GM12891 (cell line): Measurements from ENCODE around the gene MPL. TPM values are rescaled to one million over a fixed set of nuclear protein-coding genes. Genes with fewer than 3 reads are reported as not detected.

Experiments used
- DNase-seq: peaks from one replicate; pipeline ENCODE4 v3.0.0; 2011; ENCODE audit warnings: low spot score; ENCODE audit not compliant: insufficient read length
- FAIRE-seq: peaks from 2 replicates; lab custom pipeline; 2011; peaks lifted over from hg19 to GRCh38; lab: Jason Lieb, UNC
- PAX5 ChIP-seq: IDR thresholded peaks from 2 replicates; pipeline ENCODE4 v1.6.1; 2011; ENCODE audit warnings: low read length, moderate library complexity, mild to moderate bottlenecking; ENCODE audit not compliant: insufficient read depth, severe bottlenecking
- POLR2A ChIP-seq: IDR thresholded peaks from 2 replicates; pipeline ENCODE4 v1.6.1; 2011; ENCODE audit warnings: low read depth, low read length, control low read depth
- POLR2AphosphoS5 ChIP-seq: IDR thresholded peaks from 2 replicates; pipeline ENCODE4 v1.6.1; 2011; ENCODE audit warnings: low read depth, low read length, control low read depth
- POU2F2 ChIP-seq: IDR thresholded peaks from 2 replicates; pipeline ENCODE4 v1.6.1; 2011; ENCODE audit warnings: low read depth, mild to moderate bottlenecking, control low read depth, low read length, moderate library complexity
- SPI1 ChIP-seq: IDR thresholded peaks from 2 replicates; pipeline ENCODE4 v1.6.1; 2011; ENCODE audit warnings: low read depth, low read length, control low read depth
- TAF1 ChIP-seq: IDR thresholded peaks from 2 replicates; pipeline ENCODE4 v1.6.1; 2011; ENCODE audit warnings: low read depth, low read length, control low read depth
- polyA plus RNA-seq: library from polyadenylated mRNA; unstranded; fragments of >200 nt; gene quantifications from one replicate; pipeline ENCODE4 v1.2.1, GENCODE V29; 2012; ENCODE audit warnings: low read depth, missing spikeins, inconsistent platforms; ENCODE audit not compliant: missing spikeins

The MPL gene
- not detected for polyA plus RNA-seq

- DNase-seq, result no peak
- no peak for TF ChIP-seq PAX5
- no peak for TF ChIP-seq POLR2AphosphoS5
- TF ChIP-seq TAF1, result no peak
- no peak for TF ChIP-seq SPI1
- no peak for TF ChIP-seq POU2F2
- TF ChIP-seq POLR2A, result no peak
- FAIRE-seq, result no peak
Observed at GRCh38 chr1:43337588-43337987, at the start of gene MPL. Gene MPL, plus strand, starts transcription at chr1:43337818. Its CDS starts 31 bp downstream, at chr1:43337849.

DNA sequence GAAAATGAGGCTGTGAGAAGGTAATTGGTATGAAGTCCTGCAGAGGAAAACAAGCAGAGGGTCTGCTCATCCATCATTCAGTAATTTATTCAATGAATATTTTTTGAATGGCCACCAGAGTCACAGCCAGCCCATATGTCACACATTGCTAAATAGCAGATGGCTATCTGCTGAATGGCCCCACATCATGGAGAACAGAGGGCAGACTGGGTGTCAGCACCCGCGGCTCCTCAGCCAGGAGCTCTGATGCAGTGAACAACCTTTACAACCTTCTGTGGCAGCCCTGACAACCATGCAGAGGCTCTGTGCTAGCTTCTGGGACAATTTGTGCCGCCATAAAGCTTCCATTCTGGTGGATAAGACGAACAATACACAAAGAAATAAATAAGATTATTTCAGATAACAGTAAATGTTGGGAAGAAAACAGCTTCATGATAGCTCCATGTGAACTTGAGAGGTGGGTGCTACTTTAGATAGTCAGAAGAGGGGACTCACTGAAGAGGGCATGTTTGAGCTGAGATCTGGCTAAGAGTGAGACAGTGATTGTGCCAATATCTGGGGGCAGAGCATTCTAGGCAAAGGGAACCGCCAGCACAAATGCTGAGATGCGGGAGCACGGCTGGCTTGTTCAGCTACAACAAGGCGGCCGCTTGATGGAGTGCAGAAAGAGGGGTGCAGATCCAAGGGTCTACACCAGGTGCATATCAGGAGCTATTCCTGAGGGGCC is 49.4 kb upstream of the MPL start:
- TF ChIP-seq POU2F2 (no peak), PAX5 (no peak), SPI1 (no peak), POLR2AphosphoS5 (no peak), TAF1 (no peak), POLR2A (no peak)

GRCh38 chr1:43288785-43289706 is 48.6 kb upstream of the MPL start:
- no peak for TF ChIP-seq POU2F2
- TF ChIP-seq SPI1, result no peak
- no peak for TF ChIP-seq POLR2A
- no peak for TF ChIP-seq PAX5
- TF ChIP-seq POLR2AphosphoS5, result no peak
- TF ChIP-seq TAF1, result no peak
- DNase-seq (no peak), FAIRE-seq (no peak)

More for the DNA sequence above, 49.4 kb upstream of the MPL start:
- FAIRE-seq (no peak), DNase-seq (no peak)

DNA sequence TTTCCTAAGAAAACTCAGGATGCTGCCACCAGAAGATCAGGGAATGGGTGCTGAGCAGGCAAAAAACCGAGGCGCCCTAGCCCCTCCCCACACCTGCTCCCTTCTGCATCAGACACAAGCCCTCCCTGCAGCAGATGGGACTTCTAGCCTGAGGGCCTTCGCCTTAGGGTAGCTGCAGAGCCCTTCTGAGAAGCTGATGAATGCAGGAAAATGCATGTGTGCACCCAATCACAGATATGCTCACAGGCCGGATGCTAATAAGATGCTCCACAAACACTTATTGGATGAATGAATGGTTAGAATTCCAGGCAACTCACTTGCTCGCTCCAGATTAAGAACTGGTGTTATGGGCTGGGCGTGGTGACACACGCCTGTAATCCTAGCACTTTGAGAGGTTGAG is 45.4 kb upstream of the MPL start:
- FAIRE-seq (no peak), DNase-seq (no peak)
- TF ChIP-seq POU2F2, result no peak
- no peak for TF ChIP-seq POLR2AphosphoS5
- TF ChIP-seq PAX5, result no peak
- no peak for TF ChIP-seq POLR2A
- no peak for TF ChIP-seq TAF1
- TF ChIP-seq SPI1, result no peak

- TF ChIP-seq SPI1 (peak; percentile 26; the same call in 1 of the 2 replicates), POLR2AphosphoS5 (no peak), TAF1 (no peak), POU2F2 (no peak), POLR2A (no peak), PAX5 (no peak)
- DNase-seq (no peak), FAIRE-seq (no peak)
Observed at GRCh38 chr1:43292679-43293078, 44.9 kb upstream of the MPL start.

DNA sequence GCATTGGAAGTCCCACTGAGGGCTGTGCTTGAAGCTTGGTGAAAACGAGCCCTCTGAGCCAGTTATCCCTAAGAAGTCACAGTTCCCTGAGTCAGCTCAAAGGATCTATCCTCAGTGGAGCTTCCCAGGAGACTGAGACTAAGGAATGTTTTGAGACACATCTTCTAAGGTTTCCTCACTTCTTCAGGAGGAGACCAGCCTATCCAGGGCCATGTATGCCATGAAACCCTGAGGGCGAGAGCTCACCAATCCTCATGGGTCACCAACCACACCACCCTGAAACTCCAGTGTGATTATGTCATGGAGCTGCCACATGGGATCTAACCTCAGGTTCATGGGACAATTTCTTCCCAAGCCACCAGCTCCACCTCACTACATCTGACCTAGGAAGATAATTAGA is 44.4 kb upstream of the MPL start:
- DNase-seq, result no peak
- no peak for FAIRE-seq
- TF ChIP-seq PAX5 (no peak), POU2F2 (no peak), SPI1 (no peak), POLR2A (no peak), TAF1 (no peak), POLR2AphosphoS5 (no peak)

DNA sequence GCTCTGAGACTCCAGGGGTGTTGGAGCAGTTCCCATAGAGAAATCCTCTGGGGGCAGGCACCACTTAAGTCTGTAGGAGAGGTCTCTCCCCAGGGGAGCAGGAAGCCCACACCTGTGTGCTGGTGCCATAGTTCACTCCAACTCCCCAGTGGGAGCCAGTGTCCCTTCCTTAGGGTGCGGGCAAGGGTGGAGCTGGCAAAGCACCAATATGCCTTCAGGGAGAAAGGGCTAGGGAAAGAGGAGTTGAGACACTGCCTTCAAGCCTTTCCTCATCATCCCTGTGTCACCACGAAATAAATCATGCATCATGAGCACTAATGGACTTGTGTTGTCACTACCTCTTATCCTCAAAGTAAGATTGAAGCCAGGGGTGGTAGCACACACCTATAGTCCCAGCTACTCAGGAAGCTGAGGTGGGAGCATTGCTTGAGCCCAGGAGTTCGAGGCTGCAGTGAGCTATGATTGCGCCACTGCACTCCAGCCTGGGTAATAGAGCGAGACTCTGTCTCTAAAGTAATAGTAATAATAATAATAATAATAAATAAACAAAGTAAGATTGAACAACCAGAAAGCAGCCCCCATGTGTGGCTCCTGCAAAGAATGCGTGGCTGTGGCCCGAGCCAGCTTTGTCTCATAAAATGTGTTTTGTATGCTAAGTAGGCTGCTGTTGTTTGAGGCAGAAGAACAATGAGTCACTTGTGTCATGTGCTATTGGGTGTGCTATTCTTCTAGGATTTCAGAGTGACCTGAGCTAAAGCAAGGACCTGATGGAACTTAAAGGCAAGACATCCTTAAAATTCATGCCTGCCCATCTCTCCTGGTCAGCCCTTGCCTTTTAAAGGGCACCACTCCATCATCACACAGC is 43.5 kb upstream of the MPL start:
- TF ChIP-seq POU2F2 (no peak), POLR2AphosphoS5 (no peak), SPI1 (no peak), TAF1 (no peak), PAX5 (no peak), POLR2A (no peak)
- DNase-seq (no peak), FAIRE-seq (peak; percentile 9)

DNA sequence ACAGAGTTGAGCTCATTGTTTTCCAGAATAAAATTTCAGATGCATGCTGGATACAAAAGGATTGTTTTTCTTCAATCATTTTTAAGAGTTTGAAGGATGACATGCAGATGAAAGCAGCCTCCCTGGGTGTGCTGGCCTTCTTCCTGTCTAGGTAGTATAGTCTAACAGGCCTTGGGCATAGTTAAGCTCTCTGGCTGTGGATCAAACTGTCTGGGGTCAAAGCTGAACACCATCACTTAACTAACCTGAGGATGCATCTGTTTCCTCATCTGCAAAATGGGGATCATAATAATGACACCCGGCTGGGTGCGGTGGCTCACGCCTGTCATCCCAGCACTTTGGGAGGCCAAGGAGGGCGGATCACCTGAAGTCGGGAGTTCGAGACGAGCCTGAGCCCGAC is 42.9 kb upstream of the MPL start:
- TF ChIP-seq POLR2A (no peak), PAX5 (no peak), SPI1 (no peak), POLR2AphosphoS5 (no peak), POU2F2 (no peak), TAF1 (no peak)
- DNase-seq (no peak), FAIRE-seq (no peak)
